ENCODE measurements around the gene HOXC10. TPM values are rescaled to one million over a fixed set of nuclear protein-coding genes. Genes with fewer than 3 reads are reported as not detected.

Gene HOXC10
- total and polyA plus RNA-seq, 2 of the 8 experiments (the other 6 are each of a cell fraction or from before 2014, with no cell fraction given), result not detected

DNA sequence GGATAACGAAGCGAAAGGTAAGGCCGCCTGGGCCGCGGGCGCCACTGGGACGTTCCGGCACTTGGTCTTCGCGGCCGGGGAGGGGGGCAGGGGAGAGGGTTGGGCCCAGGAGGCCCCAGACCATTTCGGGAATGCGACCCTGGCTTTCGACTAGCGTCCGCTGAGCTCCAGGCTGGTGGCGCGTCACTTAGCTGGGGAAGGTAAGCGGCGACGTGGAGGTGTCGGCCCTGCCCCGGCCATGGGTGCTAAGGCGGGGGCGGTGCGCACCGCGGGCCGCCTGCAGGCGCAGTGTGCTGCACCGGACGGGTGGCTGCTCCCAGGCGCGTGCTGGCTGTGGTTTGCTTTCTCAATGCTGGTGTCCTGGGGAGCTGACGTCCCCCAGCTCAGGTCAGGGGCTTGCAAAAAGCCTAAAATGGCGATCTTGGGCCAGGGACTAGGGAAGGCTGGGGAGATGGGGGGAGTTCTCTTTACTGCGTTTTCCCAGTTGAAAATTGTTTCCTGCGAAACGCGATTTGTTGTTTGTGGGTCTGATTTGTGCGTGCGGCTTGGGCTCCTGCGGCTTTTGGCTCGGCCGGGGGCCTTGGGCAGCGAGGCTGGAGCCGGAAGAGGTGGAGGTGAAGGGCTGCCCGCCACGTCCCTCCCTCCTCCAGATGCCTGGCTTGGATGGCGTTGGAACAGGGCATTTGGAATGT is 1.2 kb downstream of the HOXC10 start:
- H2AFZ ChIP-seq (ENCODE audit: low read length), result no peak overlapping the region
- POLR2A ChIA-PET (ENCODE audit: partially characterized antibody), result interaction anchor here (1.1 to 1.2 kb wide), 3 partner anchors 9 to 16 kb away, joined by 3 to 4 read pairs (median 4); partner anchors contain the start of gene HOXC11
- peaks cover 94 to 99% (median 97%) of the 10 kb centered on the region in 4 experiments for H3K27me3 ChIP-seq (replicated peaks in 1 of 4; ENCODE audit: control insufficient read depth in 3 of 4, extremely low read depth in 1 of 4, insufficient read depth in 3 of 4, low read length in 3 of 4)
- TF ChIP-seq CREB1 (IDR thresholded peaks at IDR 0.05), result no peak
- TF ChIP-seq SIX5 (IDR thresholded peaks at IDR 0.05; ENCODE audit: low read depth, low read length), result no peak
- no peak for TF ChIP-seq TCF12 (IDR thresholded peaks at IDR 0.05; ENCODE audit: low read depth, low read length)
- no peak for TF ChIP-seq BACH1 (IDR thresholded peaks at IDR 0.05; ENCODE audit: low read length)
- TF ChIP-seq, protein P1, sequence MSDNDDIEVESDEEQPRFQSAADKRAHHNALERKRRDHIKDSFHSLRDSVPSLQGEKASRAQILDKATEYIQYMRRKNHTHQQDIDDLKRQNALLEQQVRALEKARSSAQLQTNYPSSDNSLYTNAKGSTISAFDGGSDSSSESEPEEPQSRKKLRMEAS (IDR thresholded peaks at IDR 0.05), result 0 out of 2 replicates have a peak, but pooled peaks have one; percentile 14
- peak; percentile 99 for TF ChIP-seq EZH2 (IDR thresholded peaks at IDR 0.05; ENCODE audit: low read depth, low read length, severe bottlenecking)
- no peak for TF ChIP-seq TAF7 (optimal IDR thresholded peaks at IDR 0.05; ENCODE audit: borderline replicate concordance, low read depth, low read length)
- TF ChIP-seq HDAC2 (IDR thresholded peaks at IDR 0.05; ENCODE audit: borderline replicate concordance in 1 of 2, low read depth in 2 of 2, low read length in 2 of 2), result no peak
- TF ChIP-seq SUZ12 (IDR thresholded peaks at IDR 0.05; ENCODE audit: low read length), result peak; percentile 99
- no peak for TF ChIP-seq SRF (IDR thresholded peaks at IDR 0.05; ENCODE audit: low read depth, low read length)
- no peak for TF ChIP-seq CBX5 (IDR thresholded peaks at IDR 0.05; ENCODE audit: low read depth, low read length)
- no peak for TF ChIP-seq CHD2 (IDR thresholded peaks at IDR 0.05; ENCODE audit: low read length)

More for the DNA sequence above, 1.2 kb downstream of the HOXC10 start:
- no peak for DNase-seq (ENCODE audit: low read depth in 1 of 2, low spot score in 2 of 2)
- peak overlapping the region; percentile 32; the same call in 1 of the 2 replicates for H3K18ac ChIP-seq (ENCODE audit: extremely low read depth, low read length)
- H3K4me1 ChIP-seq (replicated peaks in 1 of 4; ENCODE audit: control insufficient read depth in 3 of 4, insufficient read depth in 4 of 4, low read length in 3 of 4), result peaks cover 0 to 6% (median 3%) of the 10 kb centered on the region in 4 experiments; a peak in 3 of 7 replicates
- H2BK120ac ChIP-seq (replicated peaks; ENCODE audit: low read depth, low read length), result no peak overlapping the region
- H4K20me1 ChIP-seq (replicated peaks in 1 of 2; ENCODE audit: control insufficient read depth in 1 of 2, insufficient read depth in 2 of 2, low read length in 2 of 2), result peaks cover 17 to 33% of the 10 kb centered on the region in 2 experiments
- H3K14ac ChIP-seq (ENCODE audit: insufficient read length), result no peak overlapping the region
- WGBS, 2 experiments (ENCODE audit: extremely low coverage in 1 of 2, insufficient coverage in 1 of 2, insufficient read length in 1 of 2, insufficient replicate concordance in 2 of 2, low coverage in 1 of 2, low lambda C conversion rate in 2 of 2, missing lambda C conversion rate in 1 of 2), result 9% methylated on average over 47 of the region's 50 CpGs; no CpG with 5 or more reads in 1 of the 2 experiments
- H3K9ac ChIP-seq (replicated peaks in 1 of 4; ENCODE audit: extremely low read depth in 1 of 4, low read depth in 3 of 4, low read length in 3 of 4), result no peak overlapping the region
- peak overlapping the region; percentile 88; the same call in 1 of the 2 replicates for H2BK15ac ChIP-seq (ENCODE audit: low read length)
- H3K4ac ChIP-seq (replicated peaks; ENCODE audit: insufficient read length, low read depth, low read length), result no peak overlapping the region
- no peaks in the 10 kb centered on the region for H3K79me1 ChIP-seq (ENCODE audit: low read depth, low read length)
- no peaks in the 10 kb centered on the region for H3K23me2 ChIP-seq (ENCODE audit: low read depth, low read length)
- no peak overlapping the region for H4K8ac ChIP-seq (ENCODE audit: extremely low read depth, insufficient read depth, low read length)
- H2BK5ac ChIP-seq (ENCODE audit: low read depth, low read length), result no peak overlapping the region
- peak overlapping the region; percentile 41 to 55 for H3K4me2 ChIP-seq (ENCODE audit: insufficient read depth in 1 of 2, low read depth in 2 of 2, low read length in 2 of 2)
- no peak overlapping the region for H4K5ac ChIP-seq (ENCODE audit: insufficient read length, low read depth, low read length)
- H3K23ac ChIP-seq (ENCODE audit: insufficient read length), result no peak overlapping the region
- 0 out of 2 replicates have a peak overlapping the region, but pooled peaks have one; percentile 50 for H2BK12ac ChIP-seq (ENCODE audit: low read depth, low read length)
- FAIRE-seq, result no peak
- no peak overlapping the region for H3K56ac ChIP-seq (replicated peaks; ENCODE audit: insufficient read length, low read depth, low read length)
- H3K27ac ChIP-seq (ENCODE audit: low read depth, low read length), result no peak overlapping the region
- peak overlapping the region in 1 of 4 experiments; percentile 38; a peak in 2 of 8 replicates for H3K4me3 ChIP-seq (ENCODE audit: extremely low read depth in 1 of 4, insufficient read depth in 2 of 4, low read depth in 3 of 4, low read length in 4 of 4)
- no peak overlapping the region; the same call in 1 of the 2 replicates for H2BK20ac ChIP-seq (ENCODE audit: low read length)
- H3K9me3 ChIP-seq (ENCODE audit: insufficient read depth in 2 of 2, low read depth in 1 of 2, low read length in 1 of 2), result peaks cover 0 to 9% of the 10 kb centered on the region in 2 experiments; a peak in 1 of 4 replicates
- CTCF ChIA-PET (ENCODE audit: partially characterized antibody), result interaction anchor here (0.6 to 5.8 kb wide), 31 partner anchors 11 to 772 kb away, joined by 3 to 91 read pairs (median 5); partner anchors contain the start of genes HOTAIR, HOXC12, HOXC4 and HOXC8
- peaks cover 0 to 8% (median 0%) of the 10 kb centered on the region in 4 experiments; a peak in 1 of 8 replicates for H3K36me3 ChIP-seq (ENCODE audit: control insufficient read depth in 2 of 4, insufficient read depth in 4 of 4, low read length in 3 of 4)
- no peak overlapping the region for H2AK5ac ChIP-seq (ENCODE audit: low read depth, low read length)
- H3K79me2 ChIP-seq (ENCODE audit: control insufficient read depth in 1 of 2, insufficient read depth in 2 of 2, low read length in 2 of 2), result no peaks in the 10 kb centered on the region
- no peak overlapping the region for H4K91ac ChIP-seq (replicated peaks; ENCODE audit: insufficient read length, low read length)
